HUES48 (cell line): ENCODE measurements around the gene DCUN1D1.
A peak's percentile ranks its signal among the peaks of the same experiment; 100 is the strongest.

Experiments
- H3K27ac ChIP-seq: one replicate; pipeline ENCODE4 v1.7.0; 2013; ENCODE audit warnings: low read depth, low read length, inconsistent platforms
- H3K27me3 ChIP-seq: 2 replicates; pipeline ENCODE4 v1.6.1; 2013; ENCODE audit warnings: mild to moderate bottlenecking, low read length; ENCODE audit not compliant: control insufficient read depth, insufficient read depth
- H3K36me3 ChIP-seq: 2 replicates; pipeline ENCODE4 v1.6.1; 2013; ENCODE audit warnings: low read length; ENCODE audit not compliant: control insufficient read depth, insufficient read depth
- H3K4me1 ChIP-seq: 2 replicates; pipeline ENCODE4 v1.6.1; 2013; ENCODE audit warnings: mild to moderate bottlenecking, low read length; ENCODE audit not compliant: control insufficient read depth, insufficient read depth
- H3K4me3 ChIP-seq: 2 replicates; pipeline ENCODE4 v1.5.1; 2013; ENCODE audit warnings: mild to moderate bottlenecking, low read depth, low read length
- H3K9ac ChIP-seq: 2 replicates; pipeline ENCODE4 v1.6.1; 2013; ENCODE audit warnings: mild to moderate bottlenecking, low read depth, low read length, moderate library complexity
- H3K9me3 ChIP-seq: 2 replicates; pipeline ENCODE4 v1.6.1; 2013; ENCODE audit warnings: low read length; ENCODE audit not compliant: control insufficient read depth, insufficient read depth

DCUN1D1 gene

GRCh38 chr3:182957676-182958266 is 22.6 kb downstream of the DCUN1D1 start:
- Histone ChIP-seq H3K27ac (no peak overlapping the region), H3K9ac (no peak overlapping the region), H3K4me1 (peaks cover 15% of the 10 kb centered on the region), H3K9me3 (0 out of 2 replicates have a peak, but pooled peaks cover 9% of the 10 kb centered on the region), H3K27me3 (no peaks in the 10 kb centered on the region), H3K36me3 (peaks cover 63% of the 10 kb centered on the region), H3K4me3 (no peak overlapping the region)

DNA sequence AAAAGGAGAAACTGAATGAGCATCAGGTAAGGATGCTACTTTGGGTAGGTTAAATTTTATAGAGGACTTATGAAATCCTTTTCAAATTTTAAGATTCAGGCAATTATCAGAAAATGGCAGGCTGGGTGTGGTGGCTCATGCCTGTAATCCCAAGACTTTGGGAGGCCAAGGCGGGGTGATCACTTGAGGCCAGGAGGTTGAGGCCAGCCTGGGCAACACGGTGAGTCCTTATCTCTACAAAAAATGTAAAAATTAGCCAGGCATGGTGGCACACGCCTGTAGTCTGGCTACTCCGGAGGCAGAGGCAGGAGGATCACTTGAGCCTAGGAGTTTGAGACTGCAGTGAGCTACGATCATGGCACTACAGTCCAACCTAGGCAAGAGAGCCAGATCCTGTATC is 23.1 kb downstream of the DCUN1D1 start:
- Histone ChIP-seq H3K9ac (no peak overlapping the region), H3K36me3 (peaks cover 62% of the 10 kb centered on the region)

GRCh38 chr3:182954553-182955235 is 25.6 kb downstream of the DCUN1D1 start:
- peaks cover 10% of the 10 kb centered on the region; the same call in 1 of the 2 replicates for H3K9me3 ChIP-seq
- no peak overlapping the region for H3K9ac ChIP-seq
- peaks cover 4% of the 10 kb centered on the region for H3K4me1 ChIP-seq
- H3K4me3 ChIP-seq: no peak overlapping the region
- H3K36me3 ChIP-seq: peaks cover 49% of the 10 kb centered on the region
- H3K27me3 ChIP-seq: no peaks in the 10 kb centered on the region
- no peak overlapping the region for H3K27ac ChIP-seq

More for the DNA sequence above, 23.1 kb downstream of the DCUN1D1 start:
- peaks cover 15% of the 10 kb centered on the region for H3K4me1 ChIP-seq
- H3K4me3 ChIP-seq: no peak overlapping the region
- H3K27ac ChIP-seq: no peak overlapping the region
- peaks cover 10% of the 10 kb centered on the region; the same call in 1 of the 2 replicates for H3K9me3 ChIP-seq
- no peaks in the 10 kb centered on the region for H3K27me3 ChIP-seq

DNA sequence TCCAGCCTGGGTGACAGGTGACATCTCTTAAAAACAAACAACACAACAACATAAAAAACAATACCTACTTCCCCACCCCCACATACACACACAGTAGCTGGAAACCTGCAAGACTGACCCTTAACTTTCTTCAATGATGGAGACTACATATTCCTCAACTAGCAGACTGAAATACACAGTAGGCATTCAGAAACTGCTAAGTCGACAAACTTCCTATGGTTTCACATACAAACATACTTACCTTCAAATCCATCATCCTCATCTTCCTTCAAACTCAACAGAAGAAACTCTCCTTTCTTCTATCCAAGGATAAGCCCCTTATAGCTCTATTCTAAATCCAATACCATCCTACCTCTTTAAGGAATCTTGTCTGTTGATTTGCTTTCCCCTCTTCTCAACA is 30.6 kb downstream of the DCUN1D1 start:
- no peaks in the 10 kb centered on the region for H3K27me3 ChIP-seq
- H3K27ac ChIP-seq: no peak overlapping the region
- no peak overlapping the region for H3K4me3 ChIP-seq
- H3K4me1 ChIP-seq: peaks cover 13% of the 10 kb centered on the region
- peaks cover 10% of the 10 kb centered on the region; the same call in 1 of the 2 replicates for H3K9me3 ChIP-seq
- no peak overlapping the region for H3K9ac ChIP-seq
- H3K36me3 ChIP-seq: peaks cover 43% of the 10 kb centered on the region

GRCh38 chr3:182948305-182948704 is 32.0 kb downstream of the DCUN1D1 start:
- no peaks in the 10 kb centered on the region for H3K27me3 ChIP-seq
- H3K36me3 ChIP-seq: peaks cover 34% of the 10 kb centered on the region
- H3K4me3 ChIP-seq: no peak overlapping the region
- peaks cover 16% of the 10 kb centered on the region for H3K4me1 ChIP-seq
- H3K27ac ChIP-seq: no peak overlapping the region
- H3K9me3 ChIP-seq: peaks cover 3% of the 10 kb centered on the region; the same call in 1 of the 2 replicates
- H3K9ac ChIP-seq: no peak overlapping the region

DNA sequence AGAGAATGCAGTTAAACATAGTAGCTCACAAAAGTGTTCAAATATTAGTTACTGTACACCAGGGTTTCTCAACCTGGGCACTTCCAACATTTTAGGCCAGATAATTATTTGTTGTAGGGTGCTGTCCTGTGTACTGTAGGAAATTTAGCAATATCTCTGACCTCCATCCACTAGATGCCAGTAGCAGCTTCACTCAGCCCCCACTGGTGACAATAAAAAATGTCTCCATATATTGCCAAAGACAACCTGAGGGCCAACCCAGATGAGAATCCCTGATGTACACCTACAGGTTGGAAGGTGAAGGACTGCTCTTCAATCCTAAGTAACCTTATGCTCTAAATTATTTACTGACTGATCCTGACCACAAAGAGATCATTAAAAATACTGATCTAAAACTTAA is 32.5 kb downstream of the DCUN1D1 start:
- Histone ChIP-seq H3K27me3 (no peaks in the 10 kb centered on the region), H3K4me3 (no peak overlapping the region), H3K27ac (no peak overlapping the region), H3K9me3 (peaks cover 2% of the 10 kb centered on the region; the same call in 1 of the 2 replicates), H3K9ac (no peak overlapping the region), H3K36me3 (peaks cover 30% of the 10 kb centered on the region), H3K4me1 (peaks cover 16% of the 10 kb centered on the region)

GRCh38 chr3:182941719-182942118 is 38.6 kb downstream of the DCUN1D1 start:
- Histone ChIP-seq H3K9ac (no peak overlapping the region), H3K4me1 (peaks cover 28% of the 10 kb centered on the region), H3K27ac (no peak overlapping the region), H3K9me3 (no peaks in the 10 kb centered on the region), H3K4me3 (no peak overlapping the region), H3K36me3 (peaks cover 22% of the 10 kb centered on the region), H3K27me3 (no peaks in the 10 kb centered on the region)

- peaks cover 22% of the 10 kb centered on the region for H3K4me1 ChIP-seq
These were observed 40.0 kb downstream of the DCUN1D1 start for GRCh38 chr3:182940266-182940808.

GRCh38 chr3:182937293-182938051 is 42.9 kb downstream of the DCUN1D1 start:
- Histone ChIP-seq H3K9me3 (no peaks in the 10 kb centered on the region), H3K36me3 (peaks cover 9% of the 10 kb centered on the region; the same call in 1 of the 2 replicates), H3K4me3 (no peak overlapping the region), H3K4me1 (peaks cover 12% of the 10 kb centered on the region), H3K27ac (no peak overlapping the region), H3K27me3 (no peaks in the 10 kb centered on the region), H3K9ac (no peak overlapping the region)

More at GRCh38 chr3:182940266-182940808, 40.0 kb downstream of the DCUN1D1 start:
- Histone ChIP-seq H3K27me3 (no peaks in the 10 kb centered on the region), H3K9me3 (no peaks in the 10 kb centered on the region), H3K36me3 (peaks cover 18% of the 10 kb centered on the region), H3K9ac (no peak overlapping the region), H3K4me3 (no peak overlapping the region), H3K27ac (peak overlapping the region; percentile 17)

DNA sequence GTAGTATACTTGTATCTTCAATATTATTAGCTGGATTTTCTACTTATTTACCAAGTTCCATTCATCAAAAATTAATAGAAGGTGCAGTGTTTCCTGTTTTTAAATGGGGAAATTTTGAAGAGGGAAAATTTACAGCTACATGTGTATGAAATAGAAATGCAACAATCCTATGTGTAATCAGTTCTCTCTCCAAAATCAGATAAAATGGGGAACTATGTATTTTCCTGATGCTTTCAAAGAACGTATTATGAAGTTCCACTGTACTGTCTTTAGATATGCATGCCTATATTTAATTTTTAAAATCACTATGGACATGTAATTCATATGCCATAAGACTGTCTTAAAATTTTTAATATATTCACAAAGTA is 43.4 kb downstream of the DCUN1D1 start:
- no peaks in the 10 kb centered on the region for H3K9me3 ChIP-seq
- H3K27ac ChIP-seq: no peak overlapping the region
- no peaks in the 10 kb centered on the region for H3K27me3 ChIP-seq
- H3K9ac ChIP-seq: no peak overlapping the region
- no peak overlapping the region for H3K4me3 ChIP-seq
- H3K4me1 ChIP-seq: peaks cover 12% of the 10 kb centered on the region
- H3K36me3 ChIP-seq: peaks cover 7% of the 10 kb centered on the region; the same call in 1 of the 2 replicates
